ENCODE data around the gene TNFAIP1. TPM values are rescaled to one million over a fixed set of nuclear protein-coding genes. Genes with fewer than 3 reads are reported as not detected.
"Not testable (repeated sequence)": the region's sequence is repeated elsewhere in the genome, so short reads cannot be mapped to it uniquely, and the experiment has no call there.

The TNFAIP1 gene
- polyA plus RNA-seq, 1 donor, result 33.4 TPM

GRCh38 chr17:28324781-28325180 is 10.8 kb upstream of the TNFAIP1 start:
- no peak for DNase-seq

GRCh38 chr17:28325211-28325610 is 10.3 kb upstream of the TNFAIP1 start:
- no peak for DNase-seq

GRCh38 chr17:28326114-28326513 is 9.4 kb upstream of the TNFAIP1 start:
- DNase-seq, result no peak

- no peak for DNase-seq
These were observed 8.4 kb upstream of the TNFAIP1 start for GRCh38 chr17:28327031-28327607.

- no peak for DNase-seq
These were observed 7.9 kb upstream of the TNFAIP1 start for GRCh38 chr17:28327709-28328108.

- DNase-seq, result no peak
These were observed 7.2 kb upstream of the TNFAIP1 start for GRCh38 chr17:28328325-28328724.

- DNase-seq, result no peak
These were observed 4.9 kb upstream of the TNFAIP1 start for GRCh38 chr17:28330671-28331070.

GRCh38 chr17:28331891-28332420 is 3.6 kb upstream of the TNFAIP1 start:
- no peak for DNase-seq

- no peak for DNase-seq
These were observed 2.3 kb upstream of the TNFAIP1 start for GRCh38 chr17:28333083-28333746.

GRCh38 chr17:28334171-28334570 is 1.4 kb upstream of the TNFAIP1 start:
- DNase-seq, result no peak

- no peak for DNase-seq
These were observed 828 bp upstream of the TNFAIP1 start for GRCh38 chr17:28334666-28335200.

GRCh38 chr17:28335959-28336871 is 654 bp downstream of the TNFAIP1 start:
- peak; percentile 61 for DNase-seq

GRCh38 chr17:28338056-28338768 is 2.7 kb downstream of the TNFAIP1 start:
- no peak for DNase-seq

- not testable (repeated sequence) for DNase-seq
These were observed 3.2 kb downstream of the TNFAIP1 start for GRCh38 chr17:28338769-28339212.

GRCh38 chr17:28339431-28339830 is 3.9 kb downstream of the TNFAIP1 start:
- DNase-seq, result no peak

- no peak for DNase-seq
These were observed 4.8 kb downstream of the TNFAIP1 start for GRCh38 chr17:28340374-28340773.

- DNase-seq, result no peak
These were observed 6.0 kb downstream of the TNFAIP1 start for GRCh38 chr17:28341516-28341915.

- DNase-seq, result no peak
These were observed 6.8 kb downstream of the TNFAIP1 start for GRCh38 chr17:28342313-28342712.

GRCh38 chr17:28343491-28343932 is 8.0 kb downstream of the TNFAIP1 start:
- no peak for DNase-seq

GRCh38 chr17:28344011-28344410 is 8.4 kb downstream of the TNFAIP1 start:
- DNase-seq, result no peak

GRCh38 chr17:28344435-28344901 is 8.9 kb downstream of the TNFAIP1 start:
- no peak for DNase-seq
